Measurements from ENCODE around the gene PAPLN. TPM values are rescaled to one million over a fixed set of nuclear protein-coding genes. Genes with fewer than 3 reads are reported as not detected.

PAPLN gene
- total RNA-seq, 2 donors from 2014 or later = 5.1 to 6.7 TPM

DNA sequence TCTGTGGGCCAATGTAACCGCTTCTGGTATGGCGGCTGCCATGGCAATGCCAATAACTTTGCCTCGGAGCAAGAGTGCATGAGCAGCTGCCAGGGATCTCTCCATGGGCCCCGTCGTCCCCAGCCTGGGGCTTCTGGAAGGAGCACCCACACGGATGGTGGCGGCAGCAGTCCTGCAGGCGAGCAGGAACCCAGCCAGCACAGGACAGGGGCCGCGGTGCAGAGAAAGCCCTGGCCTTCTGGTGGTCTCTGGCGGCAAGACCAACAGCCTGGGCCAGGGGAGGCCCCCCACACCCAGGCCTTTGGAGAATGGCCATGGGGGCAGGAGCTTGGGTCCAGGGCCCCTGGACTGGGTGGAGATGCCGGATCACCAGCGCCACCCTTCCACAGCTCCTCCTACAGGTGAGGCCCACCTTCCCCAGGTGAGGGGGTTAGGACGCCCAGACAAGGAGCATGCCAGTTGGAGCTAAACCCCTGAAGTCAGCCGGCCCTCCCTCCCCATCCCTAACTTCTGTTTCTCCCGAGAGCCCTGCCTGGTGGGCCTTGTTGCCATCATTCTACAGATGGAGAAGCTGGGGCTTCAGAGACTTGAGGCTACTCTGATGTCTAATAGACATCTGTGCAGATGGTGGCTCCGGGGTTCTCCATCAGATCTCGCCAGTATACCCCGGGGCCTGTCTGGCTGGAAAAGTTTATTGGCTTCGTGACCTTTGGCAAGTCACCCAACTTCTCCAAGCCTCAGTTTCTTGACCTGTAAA lies 25.3 kb downstream of the PAPLN start:
- H3K36me3 ChIP-seq = no peaks in the 10 kb centered on the region
- DNase-seq (ENCODE audit: low spot score) = no peak
- no peaks in the 10 kb centered on the region for H3K9me3 ChIP-seq
- H3K4me3 ChIP-seq = no peak overlapping the region
- TF ChIP-seq, protein P1, sequence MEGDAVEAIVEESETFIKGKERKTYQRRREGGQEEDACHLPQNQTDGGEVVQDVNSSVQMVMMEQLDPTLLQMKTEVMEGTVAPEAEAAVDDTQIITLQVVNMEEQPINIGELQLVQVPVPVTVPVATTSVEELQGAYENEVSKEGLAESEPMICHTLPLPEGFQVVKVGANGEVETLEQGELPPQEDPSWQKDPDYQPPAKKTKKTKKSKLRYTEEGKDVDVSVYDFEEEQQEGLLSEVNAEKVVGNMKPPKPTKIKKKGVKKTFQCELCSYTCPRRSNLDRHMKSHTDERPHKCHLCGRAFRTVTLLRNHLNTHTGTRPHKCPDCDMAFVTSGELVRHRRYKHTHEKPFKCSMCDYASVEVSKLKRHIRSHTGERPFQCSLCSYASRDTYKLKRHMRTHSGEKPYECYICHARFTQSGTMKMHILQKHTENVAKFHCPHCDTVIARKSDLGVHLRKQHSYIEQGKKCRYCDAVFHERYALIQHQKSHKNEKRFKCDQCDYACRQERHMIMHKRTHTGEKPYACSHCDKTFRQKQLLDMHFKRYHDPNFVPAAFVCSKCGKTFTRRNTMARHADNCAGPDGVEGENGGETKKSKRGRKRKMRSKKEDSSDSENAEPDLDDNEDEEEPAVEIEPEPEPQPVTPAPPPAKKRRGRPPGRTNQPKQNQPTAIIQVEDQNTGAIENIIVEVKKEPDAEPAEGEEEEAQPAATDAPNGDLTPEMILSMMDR (IDR thresholded peaks at IDR 0.05) = no peak
- no peaks in the 10 kb centered on the region for H3K27me3 ChIP-seq
- H3K27ac ChIP-seq = no peak overlapping the region
- H3K4me1 ChIP-seq = no peaks in the 10 kb centered on the region

DNA sequence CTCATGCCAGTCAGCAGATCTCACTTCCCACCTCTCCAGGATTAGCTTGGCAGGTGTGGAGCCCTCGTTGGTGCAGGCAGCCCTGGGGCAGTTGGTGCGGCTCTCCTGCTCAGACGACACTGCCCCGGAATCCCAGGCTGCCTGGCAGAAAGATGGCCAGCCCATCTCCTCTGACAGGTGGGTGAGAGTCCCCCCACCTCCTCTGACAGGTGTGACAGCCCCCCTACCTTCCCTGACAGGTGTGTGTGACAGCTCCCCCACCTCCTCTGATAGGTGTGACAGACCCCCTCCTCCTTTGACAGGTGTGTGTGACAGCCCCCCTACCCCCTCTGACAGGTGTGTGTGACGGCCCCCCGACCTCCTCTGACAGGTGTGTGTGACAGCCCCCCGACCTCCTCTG lies 26.3 kb downstream of the PAPLN start:
- Histone ChIP-seq H3K27ac (no peak overlapping the region), H3K9me3 (no peaks in the 10 kb centered on the region), H3K36me3 (no peaks in the 10 kb centered on the region), H3K27me3 (no peaks in the 10 kb centered on the region), H3K4me3 (no peak overlapping the region), H3K4me1 (no peaks in the 10 kb centered on the region)
- TF ChIP-seq, protein P1 (IDR thresholded peaks at IDR 0.05) = no peak
- no peak for DNase-seq (ENCODE audit: low spot score)

DNA sequence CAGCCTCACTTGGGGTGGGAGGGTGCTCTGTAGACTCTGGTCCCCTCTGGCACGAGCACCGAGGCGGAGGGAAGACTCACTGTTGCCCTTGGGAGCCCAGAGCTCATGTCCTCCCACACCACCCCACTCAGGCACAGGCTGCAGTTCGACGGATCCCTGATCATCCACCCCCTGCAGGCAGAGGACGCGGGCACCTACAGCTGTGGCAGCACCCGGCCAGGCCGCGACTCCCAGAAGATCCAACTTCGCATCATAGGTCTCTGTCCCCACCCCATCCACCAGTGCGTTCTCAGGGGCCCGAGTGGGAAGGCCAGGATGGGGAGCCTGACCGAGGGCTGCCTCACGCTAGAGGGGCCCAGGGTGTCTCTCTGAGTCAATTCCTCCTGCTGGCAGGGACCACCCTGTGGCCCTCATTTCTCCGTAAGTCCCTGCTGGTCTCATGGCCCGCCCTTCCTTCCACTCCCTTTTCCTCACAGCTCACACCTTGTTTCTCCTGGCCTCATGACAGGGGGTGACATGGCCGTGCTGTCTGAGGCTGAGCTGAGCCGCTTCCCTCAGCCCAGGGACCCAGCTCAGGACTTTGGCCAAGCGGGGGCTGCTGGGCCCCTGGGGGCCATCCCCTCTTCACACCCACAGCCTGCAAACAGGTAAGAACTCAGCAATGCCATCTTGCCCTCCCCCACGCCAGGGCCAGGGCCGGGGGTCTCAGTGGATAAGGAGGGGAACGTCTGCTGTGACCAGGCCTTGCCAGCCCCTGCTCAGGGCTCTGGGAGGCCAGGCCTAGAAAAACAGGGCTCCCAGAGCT lies 27.0 kb downstream of the PAPLN start:
- no peaks in the 10 kb centered on the region for H3K36me3 ChIP-seq
- H3K4me3 ChIP-seq = no peak overlapping the region
- DNase-seq (ENCODE audit: low spot score) = no peak
- H3K9me3 ChIP-seq = no peaks in the 10 kb centered on the region
- TF ChIP-seq, protein P1 (IDR thresholded peaks at IDR 0.05) = no peak
- H3K27ac ChIP-seq = no peak overlapping the region
- H3K4me1 ChIP-seq = peaks cover 0 to under 1% of the 10 kb centered on the region in 2 donors
- no peaks in the 10 kb centered on the region for H3K27me3 ChIP-seq

GRCh38 chr14:73264885-73265720 lies 27.8 kb downstream of the PAPLN start:
- Histone ChIP-seq H3K36me3 (no peaks in the 10 kb centered on the region), H3K27ac (no peak overlapping the region), H3K27me3 (no peaks in the 10 kb centered on the region), H3K4me3 (no peak overlapping the region), H3K4me1 (peaks cover 0 to 8% of the 10 kb centered on the region in 2 donors), H3K9me3 (no peaks in the 10 kb centered on the region)
- TF ChIP-seq, protein P1 (IDR thresholded peaks at IDR 0.05) = no peak
- DNase-seq (ENCODE audit: low spot score) = no peak

GRCh38 chr14:73265721-73266046 lies 28.4 kb downstream of the PAPLN start:
- H3K4me1 ChIP-seq = peaks cover 0 to 13% of the 10 kb centered on the region in 2 donors
- TF ChIP-seq, protein P1 (IDR thresholded peaks at IDR 0.05) = no peak
- no peaks in the 10 kb centered on the region for H3K9me3 ChIP-seq
- H3K36me3 ChIP-seq = no peaks in the 10 kb centered on the region
- H3K4me3 ChIP-seq = no peak overlapping the region
- no peaks in the 10 kb centered on the region for H3K27me3 ChIP-seq
- DNase-seq (ENCODE audit: low spot score) = no peak
- H3K27ac ChIP-seq = no peak overlapping the region
